Raji (cell line): Measurements from ENCODE around the gene NBPF12.

Experiments used
- POLR2A ChIP-seq: IDR thresholded peaks from 2 replicates; pipeline ENCODE4 v1.6.1; 2011; ENCODE audit warnings: low read depth, low read length, control low read depth; ENCODE audit not compliant: insufficient read depth

The NBPF12 gene

GRCh38 chr1:146938242-146938902, at the start of gene NBPF12:
Gene NBPF12, plus strand, starts transcription at chr1:146938324. Its CDS starts 21,820 bp downstream, at chr1:146960144.
- peak; percentile 50 for TF ChIP-seq POLR2A

GRCh38 chr1:147039916-147040315, 101.8 kb downstream of the NBPF12 start:
- no peak for TF ChIP-seq POLR2A
